Loucy (cell line): ENCODE results near the gene TAF4B.

Experiments
- CTCF ChIP-seq: fragments of 200-600 bp; sonication (generic); conservative IDR thresholded peaks from 2 replicates; pipeline ENCODE4 v1.5.1; 2014; ENCODE audit warnings: mild to moderate bottlenecking, antibody characterized with exemption, low read length
- EZH2phosphoT487 ChIP-seq: fragments of 200-600 bp; IDR thresholded peaks from 2 replicates; pipeline ENCODE4 v1.6.1; 2018; ENCODE audit warnings: antibody characterized with exemption, mild to moderate bottlenecking, moderate library complexity, borderline replicate concordance

GRCh38 chr18:26335156-26335555 lies 108.9 kb downstream of the TAF4B start:
- TF ChIP-seq CTCF (no peak), EZH2phosphoT487 (no peak)
